H9 (cell line): ENCODE data around the gene AMIGO1. TPM values are rescaled to one million over a fixed set of nuclear protein-coding genes. Genes with fewer than 3 reads are reported as not detected.

Experiments
- DNase-seq: peaks from one replicate; pipeline ENCODE4 v3.0.0-alpha.2; 2017
- H2AFZ ChIP-seq: one replicate; pipeline ENCODE4 v1.6.1; 2013; ENCODE audit warnings: mild to moderate bottlenecking, low read length, control low read depth, moderate library complexity
- H2AK5ac ChIP-seq: 2 replicates; pipeline ENCODE4 v1.6.1; 2013; ENCODE audit warnings: low read length, control low read depth, mixed read lengths; ENCODE audit not compliant: insufficient read length
- H2BK120ac ChIP-seq: one replicate; pipeline ENCODE4 v1.6.1; 2013; ENCODE audit warnings: low read depth, mild to moderate bottlenecking, low read length, control low read depth, inconsistent platforms; ENCODE audit not compliant: poor library complexity, severe bottlenecking
- H2BK12ac ChIP-seq: 2 replicates; pipeline ENCODE4 v1.6.1; 2013; ENCODE audit warnings: low read length, control low read depth, mixed read lengths, low read depth; ENCODE audit not compliant: insufficient read length
- H2BK15ac ChIP-seq: 2 replicates; pipeline ENCODE4 v1.6.1; 2013; ENCODE audit warnings: low read depth, low read length, control low read depth
- H2BK20ac ChIP-seq: one replicate; pipeline ENCODE4 v1.6.1; 2013; ENCODE audit warnings: low read depth, mild to moderate bottlenecking, low read length, control low read depth, inconsistent platforms; ENCODE audit not compliant: poor library complexity, severe bottlenecking
- H2BK5ac ChIP-seq: 2 replicates; pipeline ENCODE4 v1.6.1; 2013; ENCODE audit warnings: low read length, control low read depth, mixed read lengths; ENCODE audit not compliant: insufficient read length
- H3K14ac ChIP-seq: 2 replicates; pipeline ENCODE4 v1.6.1; 2013; ENCODE audit warnings: low read length, control low read depth; ENCODE audit not compliant: insufficient read depth
- H3K18ac ChIP-seq: 2 replicates; pipeline ENCODE4 v1.6.1; 2013; ENCODE audit warnings: low read depth, mild to moderate bottlenecking, mixed read lengths, low read length, control low read depth; ENCODE audit not compliant: insufficient read length
- H3K23ac ChIP-seq: 2 replicates; pipeline ENCODE4 v1.6.1; 2013; ENCODE audit warnings: low read length, control low read depth, mixed read lengths, low read depth; ENCODE audit not compliant: insufficient read length
- H3K23me2 ChIP-seq: 2 replicates; pipeline ENCODE4 v1.6.1; 2013; ENCODE audit warnings: low read depth, mild to moderate bottlenecking, mixed read lengths, low read length, control low read depth; ENCODE audit not compliant: insufficient read length, poor library complexity, severe bottlenecking
- H3K27ac ChIP-seq: 2 replicates; pipeline ENCODE4 v1.5.1; 2013; ENCODE audit warnings: low read length, control low read depth, mixed read lengths, low read depth; ENCODE audit not compliant: insufficient read length
- H3K27me3 ChIP-seq: 2 replicates; pipeline ENCODE4 v1.6.1; 2013; ENCODE audit warnings: low read length, control low read depth, inconsistent platforms; ENCODE audit not compliant: insufficient read depth
- H3K4ac ChIP-seq: 2 replicates; pipeline ENCODE4 v1.6.1; 2013; ENCODE audit warnings: low read depth, mild to moderate bottlenecking, control low read depth, inconsistent platforms, low read length, moderate library complexity
- H3K4me1 ChIP-seq: 2 replicates; pipeline ENCODE4 v1.6.1; 2013; ENCODE audit warnings: low read length, control low read depth, inconsistent platforms; ENCODE audit not compliant: insufficient read depth
- H3K4me2 ChIP-seq: 2 replicates; pipeline ENCODE4 v1.6.1; 2013; ENCODE audit warnings: low read length, control low read depth, mixed read lengths; ENCODE audit not compliant: insufficient read length, insufficient read depth
- H3K56ac ChIP-seq: 2 replicates; pipeline ENCODE4 v1.6.1; 2013; ENCODE audit warnings: low read depth, mild to moderate bottlenecking, mixed read lengths, low read length, control low read depth; ENCODE audit not compliant: insufficient read length
- H3K79me1 ChIP-seq: 2 replicates; pipeline ENCODE4 v1.6.1; 2013; ENCODE audit warnings: low read depth, mild to moderate bottlenecking, moderate library complexity, low read length, control low read depth, inconsistent platforms; ENCODE audit not compliant: insufficient read depth, poor library complexity, severe bottlenecking
- H3K79me2 ChIP-seq: 2 replicates; pipeline ENCODE4 v1.6.1; 2013; ENCODE audit warnings: low read length, control low read depth, inconsistent platforms; ENCODE audit not compliant: insufficient read depth
- H3K9ac ChIP-seq: 2 replicates; pipeline ENCODE4 v1.6.1; 2013; ENCODE audit warnings: low read length, control low read depth, mixed read lengths; ENCODE audit not compliant: insufficient read length; ENCODE audit errors: extremely low read depth
- H3K9me3 ChIP-seq: one replicate; pipeline ENCODE4 v1.6.1; 2013; ENCODE audit warnings: low read depth, low read length, inconsistent platforms; ENCODE audit not compliant: control insufficient read depth
- H3T11ph ChIP-seq: one replicate; pipeline ENCODE4 v1.6.1; 2013; ENCODE audit warnings: mild to moderate bottlenecking, low read length, control low read depth, inconsistent platforms
- H4K20me1 ChIP-seq: one replicate; pipeline ENCODE4 v1.6.1; 2013; ENCODE audit not compliant: control insufficient read depth, insufficient read length, insufficient read depth
- H4K5ac ChIP-seq: 2 replicates; pipeline ENCODE4 v1.6.1; 2013; ENCODE audit warnings: low read depth, mild to moderate bottlenecking, mixed read lengths, low read length, control low read depth; ENCODE audit not compliant: insufficient read length
- H4K8ac ChIP-seq: replicated peaks from 2 replicates; pipeline ENCODE4 v1.6.1; 2013; ENCODE audit warnings: low read length, control low read depth, mixed read lengths, low read depth; ENCODE audit not compliant: insufficient read length
- H4K91ac ChIP-seq: 2 replicates; pipeline ENCODE4 v1.6.1; 2013; ENCODE audit warnings: low read depth, mild to moderate bottlenecking, moderate library complexity, mixed read lengths, low read length, control low read depth; ENCODE audit not compliant: insufficient read length
- H3K27ac Mint-ChIP-seq, 3 experiments: 2 replicates in 2 of 3; 3 replicates in 1 of 3; pipeline ENCODE4 v1.8.0; 2020 to 2021; ENCODE audit warnings: mixed read lengths in 3 of 3, mild to moderate bottlenecking in 1 of 3, moderate library complexity in 1 of 3
- H3K27me3 Mint-ChIP-seq: 2 replicates; pipeline ENCODE4 v1.8.0; 2021; ENCODE audit warnings: low read depth, mild to moderate bottlenecking, moderate library complexity, mixed read lengths
- H3K36me3 Mint-ChIP-seq, 3 experiments: 2 replicates in 2 of 3; 3 replicates in 1 of 3; pipeline ENCODE4 v1.8.0; 2020 to 2021; ENCODE audit warnings: low read depth in 3 of 3, mixed read lengths in 3 of 3; ENCODE audit not compliant: insufficient read depth in 1 of 3
- H3K4me1 Mint-ChIP-seq, 2 experiments: 2 replicates each; pipeline ENCODE4 v1.8.0; 2020; ENCODE audit warnings: mixed read lengths in 2 of 2
- H3K4me3 Mint-ChIP-seq, 2 experiments: 2 replicates in 1 of 2; 3 replicates in 1 of 2; pipeline ENCODE4 v1.8.0; 2020 to 2021; ENCODE audit warnings: mild to moderate bottlenecking in 2 of 2, mixed read lengths in 2 of 2, moderate library complexity in 1 of 2
- H3K9me3 Mint-ChIP-seq, 2 experiments: 2 replicates in 1 of 2; 3 replicates in 1 of 2; pipeline ENCODE4 v1.8.0; 2020; ENCODE audit warnings: mild to moderate bottlenecking in 2 of 2, mixed read lengths in 2 of 2, moderate library complexity in 1 of 2
- CTCF ChIP-seq: fragments of 200-600 bp; sonication (generic); conservative IDR thresholded peaks from 3 replicates; pipeline ENCODE4 v1.8.0; 2021; ENCODE audit warnings: antibody characterized with exemption, mild to moderate bottlenecking
- WGBS: extraction: QIAGEN DNeasy Blood & Tissue Kit; methylation state at CpG from one replicate; pipeline ENCODE4 v1.1.7; 2013; ENCODE audit warnings: missing lambda C conversion rate, low lambda C conversion rate, mixed read lengths; ENCODE audit not compliant: insufficient read length; ENCODE audit errors: extremely low coverage; 5-methylcytosine and 5-hydroxymethylcytosine counted together
- total RNA-seq: library from RNA; stranded (reverse); gene quantifications from 2 replicates; pipeline ENCODE4 v1.2.1, GENCODE V29; 2021

The AMIGO1 gene
- total RNA-seq, 1 experiment from 2014 or later = 4.1 TPM

- Histone ChIP-seq H3K56ac (no peak overlapping the region), H3K4me2 (no peak overlapping the region), H3K23ac (no peak overlapping the region), H2BK5ac (no peak overlapping the region), H2BK12ac (no peak overlapping the region), H3K9me3 (no peaks in the 10 kb centered on the region), H3K4ac (no peak overlapping the region), H3K14ac (no peak overlapping the region), H2BK20ac (no peak overlapping the region), H3K4me1 (no peaks in the 10 kb centered on the region), H2AK5ac (no peak overlapping the region), H3K79me2 (no peaks in the 10 kb centered on the region), H3K79me1 (no peaks in the 10 kb centered on the region), H4K5ac (no peak overlapping the region), H4K91ac (no peak overlapping the region), H3K23me2 (no peaks in the 10 kb centered on the region), H3K27ac (no peak overlapping the region), H4K20me1 (no peaks in the 10 kb centered on the region), H3T11ph (no peak overlapping the region), H2BK120ac (no peak overlapping the region), H3K27me3 (no peaks in the 10 kb centered on the region), H2BK15ac (no peak overlapping the region), H2AFZ (no peak overlapping the region), H3K9ac (no peak overlapping the region), H3K18ac (no peak overlapping the region), H4K8ac (no peak overlapping the region)
- H3K36me3 Mint-ChIP-seq = peaks cover 3 to 48% (median 9%) of the 10 kb centered on the region in 3 experiments; a peak in 5 of 7 replicates
- no peak for DNase-seq
- H3K27me3 Mint-ChIP-seq = no peaks in the 10 kb centered on the region
- no peak for TF ChIP-seq CTCF
- H3K4me1 Mint-ChIP-seq = peaks cover 0 to 7% of the 10 kb centered on the region in 2 experiments; a peak in 3 of 4 replicates
- H3K27ac Mint-ChIP-seq = no peak overlapping the region
- no peaks in the 10 kb centered on the region for H3K9me3 Mint-ChIP-seq
- no CpG with 5 or more reads among the region's 8 CpGs for WGBS
- H3K4me3 Mint-ChIP-seq = no peak overlapping the region
These were observed 18.2 kb downstream of the AMIGO1 start for GRCh38 chr1:109491372-109491771.
